GM23248 (cell line): ENCODE results near the gene VPS35L.

Experiments used
- EZH2 ChIP-seq: fragments of 200-600 bp; sonication (generic); IDR thresholded peaks from 2 replicates; pipeline ENCODE4 v1.6.1; 2018; ENCODE audit warnings: antibody characterized with exemption, mild to moderate bottlenecking; ENCODE audit not compliant: insufficient read depth, poor library complexity, severe bottlenecking
- EZH2phosphoT487 ChIP-seq: fragments of 200-600 bp; sonication (generic); IDR thresholded peaks from 2 replicates; pipeline ENCODE4 v1.6.1; 2018; ENCODE audit warnings: antibody characterized with exemption, moderate library complexity, mild to moderate bottlenecking, low read depth; ENCODE audit not compliant: insufficient read depth

DNA sequence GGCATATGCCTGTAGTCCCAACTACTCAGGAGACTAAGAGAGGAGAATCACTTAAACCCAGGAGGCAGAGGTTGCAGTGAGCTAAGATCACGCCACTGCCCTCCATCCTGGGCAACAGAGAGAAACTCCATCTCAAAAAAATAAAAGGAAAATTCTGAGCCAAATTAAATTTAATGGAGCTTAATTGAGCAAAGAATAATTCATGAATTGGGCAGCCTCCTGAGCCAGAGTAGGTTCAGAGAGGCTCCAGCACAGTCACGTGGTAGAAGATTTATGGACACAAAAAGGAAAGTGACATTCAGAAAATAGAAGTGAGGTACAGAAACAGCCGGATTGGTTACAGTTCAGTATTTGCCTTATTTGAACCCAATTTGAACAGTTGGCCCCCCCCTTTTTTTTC lies 10.9 kb downstream of the VPS35L start:
- TF ChIP-seq EZH2 (no peak), EZH2phosphoT487 (no peak)
